GM13977 (cell line): Measurements from ENCODE around the gene PCDH9.
A peak's percentile ranks its signal among the peaks of the same experiment; 100 is the strongest.

Experiments
- DNase-seq: peaks from one replicate; pipeline ENCODE4 v3.0.0; 2012; ENCODE audit warnings: low spot score
- CTCF ChIP-seq: IDR thresholded peaks from 2 replicates; pipeline ENCODE4 v1.5.1; 2012; ENCODE audit warnings: mild to moderate bottlenecking, control low read depth; ENCODE audit not compliant: insufficient read depth; ENCODE audit errors: extremely low read depth, missing control alignments
- in situ Hi-C: fragments of 300-500 bp; cut with MboI; formaldehyde crosslinking; loops from one replicate; pipeline ENCODE4 v1.12.0; 2022; ENCODE audit warnings: low sequenced_read_pairs, low pct_unique_long_range_greater_than_20kb, mixed read lengths, inconsistent platforms; ENCODE audit not compliant: unreplicated experiment

PCDH9 gene

DNA sequence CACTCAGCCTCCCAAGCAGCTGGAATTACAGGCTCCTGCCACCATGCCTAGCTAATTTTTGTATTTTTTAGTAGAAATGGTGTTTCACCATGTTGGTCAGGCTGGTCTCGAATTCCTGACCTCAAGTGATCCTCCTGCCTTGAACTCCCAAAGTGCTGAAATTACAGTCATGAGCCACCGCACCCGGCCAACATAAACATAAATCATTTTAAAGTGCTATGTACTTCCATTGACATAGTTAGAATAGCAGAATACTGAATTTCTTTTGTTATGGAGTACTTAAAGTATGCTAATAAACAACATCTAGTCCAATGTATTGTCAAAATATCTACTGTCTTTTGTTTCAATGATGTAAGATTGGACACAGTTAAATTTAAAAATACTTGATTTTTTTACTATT is 539.0 kb downstream of the PCDH9 start:
- no peak for TF ChIP-seq CTCF
- DNase-seq: no peak
- in situ Hi-C loops: no loop called here

DNA sequence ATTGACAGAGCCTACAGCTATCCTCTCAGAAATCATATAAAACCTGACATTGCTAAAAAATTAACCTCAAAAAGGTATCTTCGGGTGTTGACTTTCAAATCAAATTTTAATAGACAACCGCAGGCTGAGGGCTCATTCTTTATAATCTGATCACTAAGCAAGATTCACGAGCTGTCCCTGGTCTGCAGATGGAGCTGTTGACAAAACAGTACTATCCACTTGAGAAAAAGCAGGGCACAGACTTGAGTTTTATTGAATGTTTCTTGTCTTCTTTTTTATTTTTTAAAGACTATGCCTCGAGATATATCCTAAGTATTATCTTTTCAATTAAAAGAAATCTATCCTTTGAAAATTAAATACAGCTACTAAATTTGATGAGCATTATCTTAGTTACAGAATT is 540.5 kb downstream of the PCDH9 start:
- DNase-seq: no peak
- in situ Hi-C loops: no loop called here
- no peak for TF ChIP-seq CTCF

- DNase-seq: no peak
- in situ Hi-C loops: no loop called here
- peak; percentile 21 for TF ChIP-seq CTCF
These were observed 541.0 kb downstream of the PCDH9 start for GRCh38 chr13:66689037-66689619.

- TF ChIP-seq CTCF: no peak
- no peak for DNase-seq
- in situ Hi-C loops: no loop called here
These were observed 548.7 kb downstream of the PCDH9 start for GRCh38 chr13:66681403-66681802.

- no peak for DNase-seq
- in situ Hi-C loops: no loop called here
- TF ChIP-seq CTCF: no peak
These were observed 550.1 kb downstream of the PCDH9 start for GRCh38 chr13:66680031-66680430.

GRCh38 chr13:66675620-66676019 is 554.5 kb downstream of the PCDH9 start:
- in situ Hi-C loops: no loop called here
- DNase-seq: no peak
- TF ChIP-seq CTCF: no peak

- DNase-seq: no peak
- TF ChIP-seq CTCF: no peak
- in situ Hi-C loops: no loop called here
These were observed 556.7 kb downstream of the PCDH9 start for GRCh38 chr13:66673401-66673800.
